Fibroblast of pulmonary artery (primary cell): Measurements from ENCODE around the gene SPDYE2.
"Not testable (repeated sequence)": the region's sequence is repeated elsewhere in the genome, so short reads cannot be mapped to it uniquely, and the experiment has no call there.

ENCODE experiments used
- DNase-seq: peaks from one replicate; pipeline ENCODE4 v3.0.0-alpha.2; 2010; ENCODE audit warnings: low read depth
- H3K4me3 ChIP-seq: replicated peaks from 2 replicates; pipeline ENCODE4 v1.5.1; 2011; ENCODE audit warnings: low read depth, mild to moderate bottlenecking, control low read depth, low read length, moderate library complexity
- TF ChIP-seq, protein P1 (sequence below): IDR thresholded peaks from 2 replicates; pipeline ENCODE4 v1.5.1; 2011; ENCODE audit warnings: mild to moderate bottlenecking, control low read depth, low read length, inconsistent platforms; ENCODE audit errors: missing control alignments

The SPDYE2 gene

DNA sequence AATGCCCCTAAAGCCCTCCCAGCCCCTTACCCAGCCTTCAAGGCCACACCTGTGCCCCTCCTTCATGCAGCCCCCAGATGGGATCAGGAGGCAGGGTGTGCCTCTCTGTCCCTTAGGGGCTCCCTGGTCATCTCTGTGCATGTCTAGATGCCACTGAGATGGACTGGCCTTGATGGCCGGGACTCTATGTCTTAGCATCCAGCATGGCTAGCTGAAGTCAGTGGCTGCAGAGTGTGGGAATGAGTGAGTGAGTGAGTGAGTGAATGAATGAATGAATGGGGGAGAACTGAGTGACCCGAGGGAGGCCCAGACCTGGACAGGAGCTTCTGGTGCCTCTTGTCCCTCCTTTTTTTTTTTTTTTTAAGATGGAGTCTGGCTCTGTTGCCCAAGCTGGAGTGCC is 18.9 kb upstream of the SPDYE2 start:
- H3K4me3 ChIP-seq, DNase-seq: not testable (repeated sequence)

DNA sequence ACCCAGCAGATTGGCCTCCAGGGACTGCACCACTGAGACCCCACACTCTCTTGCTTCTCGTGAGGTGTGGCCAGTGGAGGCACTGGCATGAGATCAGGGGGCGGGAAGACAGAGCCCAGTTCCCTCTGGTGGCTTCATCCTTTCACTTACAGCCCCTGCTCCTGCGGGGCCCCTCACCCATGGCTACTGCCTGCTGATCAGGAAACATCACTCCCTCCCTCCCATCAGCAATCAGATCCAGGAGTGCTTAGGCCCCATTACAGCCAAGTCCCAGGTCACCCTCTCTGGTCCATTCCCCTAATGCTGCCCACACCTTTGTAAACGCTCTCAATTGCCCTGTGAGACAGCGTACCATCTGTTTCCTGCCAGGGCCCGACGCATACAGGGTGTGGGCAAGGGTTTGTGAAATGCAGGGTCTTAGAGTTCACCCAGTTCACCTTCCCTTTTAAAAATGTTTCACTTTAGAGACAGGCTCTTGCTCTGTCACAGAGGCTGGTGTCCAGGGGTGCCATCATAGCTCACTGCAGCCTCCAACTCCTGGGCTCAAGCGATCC is 15.9 kb upstream of the SPDYE2 start:
- not testable (repeated sequence) for DNase-seq, H3K4me3 ChIP-seq

DNA sequence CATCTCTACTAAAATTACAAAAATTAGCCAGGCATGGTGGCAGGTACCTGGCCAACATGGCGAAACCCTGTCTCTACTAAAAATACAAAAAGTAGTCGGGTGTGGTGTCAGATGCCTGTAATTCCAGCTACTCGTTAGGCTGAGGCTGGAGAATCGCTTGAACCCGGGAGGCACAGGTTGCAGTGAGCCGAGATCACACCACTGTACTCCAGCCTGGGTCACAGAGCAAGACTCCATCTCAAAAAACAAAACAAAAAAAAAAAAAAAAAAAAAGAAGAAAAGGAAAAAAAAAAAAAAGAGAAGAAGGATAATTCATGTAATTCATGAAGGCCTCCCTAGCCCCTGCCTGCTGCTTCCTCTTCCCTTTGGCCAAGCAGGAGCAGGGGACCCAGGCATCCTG is 10.4 kb upstream of the SPDYE2 start:
- DNase-seq, H3K4me3 ChIP-seq: not testable (repeated sequence)

GRCh38 chr7:102542083-102542482 is 8.9 kb upstream of the SPDYE2 start:
- H3K4me3 ChIP-seq, DNase-seq: not testable (repeated sequence)

DNA sequence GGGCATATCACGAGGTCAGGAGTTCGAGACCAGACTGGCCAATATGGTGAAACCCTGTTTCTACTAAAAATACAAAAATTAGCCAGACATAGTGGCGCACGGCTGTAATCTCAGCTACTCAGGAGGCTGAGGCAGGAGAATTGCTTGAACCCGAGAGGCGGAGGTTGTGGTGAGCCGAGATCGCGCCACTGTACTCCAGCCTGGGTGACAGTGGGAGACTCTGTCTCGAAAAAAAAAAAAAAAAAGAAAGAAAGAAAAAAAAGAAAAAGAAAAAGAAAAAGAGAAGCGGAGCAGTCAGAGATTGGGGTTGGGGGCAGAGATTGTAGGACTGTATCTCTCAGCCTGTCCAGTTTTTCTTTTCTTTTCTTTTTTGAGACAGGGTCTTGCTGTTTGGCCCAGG is 8.3 kb upstream of the SPDYE2 start:
- not testable (repeated sequence) for H3K4me3 ChIP-seq, DNase-seq

DNA sequence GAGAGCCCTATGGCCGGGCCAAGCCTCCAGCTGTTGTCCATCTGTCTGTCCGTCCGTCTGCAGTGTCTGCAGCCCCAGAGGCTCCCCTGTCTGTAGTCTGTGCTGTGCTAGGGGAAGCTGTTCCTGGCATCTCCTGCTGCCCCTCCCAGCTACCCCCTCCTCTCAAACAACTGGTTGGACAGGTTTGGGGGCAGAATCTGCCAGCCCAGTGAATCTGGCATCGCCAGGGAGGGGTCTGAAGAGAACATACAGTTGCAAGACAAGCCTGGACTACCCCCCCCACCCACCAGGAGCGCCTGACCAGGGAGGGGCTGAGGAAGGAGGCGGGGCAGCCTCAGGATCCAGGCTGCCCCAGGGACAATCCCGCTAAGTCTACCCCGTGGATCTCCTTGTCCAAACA is 7.4 kb upstream of the SPDYE2 start, which contains the start of gene UPK3BL2:
Gene UPK3BL2, minus strand, starts transcription at position 101 of the 400 bp plus-strand sequence. Its CDS starts 60 bp downstream, at position 41.
- not testable (repeated sequence) for H3K4me3 ChIP-seq, DNase-seq

GRCh38 chr7:102544372-102544771 is 6.7 kb upstream of the SPDYE2 start:
- not testable (repeated sequence) for DNase-seq, H3K4me3 ChIP-seq

GRCh38 chr7:102545288-102545687 is 5.7 kb upstream of the SPDYE2 start:
- H3K4me3 ChIP-seq, DNase-seq: not testable (repeated sequence)

DNA sequence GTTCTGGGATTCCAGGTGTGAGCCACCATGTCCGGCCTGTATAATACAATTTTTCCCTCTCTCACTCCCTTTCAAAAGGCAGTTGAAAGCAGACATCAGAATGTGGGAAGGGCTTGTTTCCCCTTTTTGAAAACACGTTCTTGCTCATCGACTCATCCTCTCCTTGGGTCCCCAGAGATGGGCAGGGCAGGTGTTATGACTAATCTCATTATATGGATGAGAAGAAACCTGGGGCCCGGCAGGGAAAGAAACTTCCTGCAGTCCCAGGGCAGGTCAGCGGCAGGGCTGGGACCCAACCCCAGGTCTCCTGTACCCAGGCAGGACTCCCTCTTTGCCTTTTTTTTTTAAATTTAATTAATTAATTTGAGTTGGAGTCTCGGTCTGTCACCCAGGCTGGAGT is 4.7 kb upstream of the SPDYE2 start:
- not testable (repeated sequence) for H3K4me3 ChIP-seq, DNase-seq

DNA sequence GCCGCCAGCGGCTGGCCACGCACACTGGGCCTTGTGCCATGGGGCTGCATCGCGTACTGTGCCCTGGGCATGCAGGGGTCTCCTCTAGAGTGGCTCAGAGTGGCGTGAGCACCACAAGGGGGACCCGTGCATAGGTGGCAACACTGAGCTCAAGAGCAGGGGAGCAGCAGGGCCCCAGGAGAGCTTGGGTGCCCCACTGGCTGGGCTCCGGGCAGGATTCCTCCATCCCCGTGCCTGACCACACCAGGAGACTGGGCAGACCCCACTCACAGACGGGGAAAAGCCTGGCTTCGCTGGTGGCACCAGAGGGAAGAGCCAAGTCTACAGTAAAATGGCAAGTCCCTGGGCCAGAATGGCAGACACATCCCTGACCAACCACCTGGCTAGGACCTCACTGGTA is 17.6 kb downstream of the SPDYE2 start:
- DNase-seq, H3K4me3 ChIP-seq: not testable (repeated sequence)

DNA sequence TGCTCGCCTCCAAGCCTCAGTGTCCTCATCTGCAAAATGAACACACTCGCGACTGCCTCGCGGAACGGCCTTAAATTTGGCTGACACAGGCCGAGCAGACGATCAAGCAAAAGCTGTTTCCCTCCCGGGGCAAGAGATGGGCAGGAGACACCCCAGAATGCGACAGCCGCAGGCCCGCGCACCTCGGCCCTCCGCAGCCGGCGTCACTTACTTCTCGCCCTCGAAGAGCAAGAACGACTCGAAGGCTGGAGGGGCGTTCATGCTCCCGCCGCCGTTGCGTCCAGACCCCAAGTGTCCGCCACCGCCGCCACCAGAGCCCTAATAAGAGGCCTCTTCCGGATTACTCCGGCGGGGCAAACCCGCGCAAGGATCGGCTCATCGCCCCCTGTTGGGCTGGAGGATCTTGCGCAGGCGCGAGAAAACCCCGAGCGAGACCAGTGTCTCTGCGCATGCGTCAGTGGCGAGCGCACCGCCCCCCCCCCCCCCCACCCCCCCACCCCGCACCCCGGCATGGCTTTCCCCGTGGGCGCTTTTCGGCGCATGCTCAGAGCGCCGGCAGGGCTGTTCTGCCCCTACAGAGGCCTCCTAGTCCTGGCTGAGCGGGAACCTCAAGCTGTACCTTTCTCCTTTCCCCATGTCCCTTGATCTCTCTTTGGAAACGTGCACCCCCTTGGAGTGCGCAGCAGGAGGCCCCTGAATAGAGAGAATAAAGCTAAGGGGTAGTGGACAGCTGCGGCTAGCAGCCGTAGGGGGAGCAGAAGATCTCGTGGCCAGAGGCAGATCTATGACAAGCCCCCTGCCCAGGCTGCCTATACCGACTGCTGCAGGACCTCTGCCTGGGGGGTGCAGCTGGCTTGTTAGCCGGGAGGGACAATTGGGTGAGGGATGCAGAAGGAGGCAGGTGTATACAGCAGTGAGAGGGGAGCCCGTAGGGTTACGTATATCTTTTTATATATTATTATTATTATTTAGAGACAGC is 21.5 kb downstream of the SPDYE2 start, which contains the start of gene POLR2J3:
Gene POLR2J3, minus strand, starts transcription at position 323 of the 979 bp plus-strand sequence. Its CDS starts 62 bp downstream, at position 261.
- DNase-seq, result peak; percentile 96
- TF ChIP-seq, protein P1, sequence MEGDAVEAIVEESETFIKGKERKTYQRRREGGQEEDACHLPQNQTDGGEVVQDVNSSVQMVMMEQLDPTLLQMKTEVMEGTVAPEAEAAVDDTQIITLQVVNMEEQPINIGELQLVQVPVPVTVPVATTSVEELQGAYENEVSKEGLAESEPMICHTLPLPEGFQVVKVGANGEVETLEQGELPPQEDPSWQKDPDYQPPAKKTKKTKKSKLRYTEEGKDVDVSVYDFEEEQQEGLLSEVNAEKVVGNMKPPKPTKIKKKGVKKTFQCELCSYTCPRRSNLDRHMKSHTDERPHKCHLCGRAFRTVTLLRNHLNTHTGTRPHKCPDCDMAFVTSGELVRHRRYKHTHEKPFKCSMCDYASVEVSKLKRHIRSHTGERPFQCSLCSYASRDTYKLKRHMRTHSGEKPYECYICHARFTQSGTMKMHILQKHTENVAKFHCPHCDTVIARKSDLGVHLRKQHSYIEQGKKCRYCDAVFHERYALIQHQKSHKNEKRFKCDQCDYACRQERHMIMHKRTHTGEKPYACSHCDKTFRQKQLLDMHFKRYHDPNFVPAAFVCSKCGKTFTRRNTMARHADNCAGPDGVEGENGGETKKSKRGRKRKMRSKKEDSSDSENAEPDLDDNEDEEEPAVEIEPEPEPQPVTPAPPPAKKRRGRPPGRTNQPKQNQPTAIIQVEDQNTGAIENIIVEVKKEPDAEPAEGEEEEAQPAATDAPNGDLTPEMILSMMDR, result peak; percentile 40
- H3K4me3 ChIP-seq, result peak within 1 kb of the TSS; percentile 56

- not testable (repeated sequence) for DNase-seq, H3K4me3 ChIP-seq
Observed at GRCh38 chr7:102574607-102575006, 23.6 kb downstream of the SPDYE2 start.

DNA sequence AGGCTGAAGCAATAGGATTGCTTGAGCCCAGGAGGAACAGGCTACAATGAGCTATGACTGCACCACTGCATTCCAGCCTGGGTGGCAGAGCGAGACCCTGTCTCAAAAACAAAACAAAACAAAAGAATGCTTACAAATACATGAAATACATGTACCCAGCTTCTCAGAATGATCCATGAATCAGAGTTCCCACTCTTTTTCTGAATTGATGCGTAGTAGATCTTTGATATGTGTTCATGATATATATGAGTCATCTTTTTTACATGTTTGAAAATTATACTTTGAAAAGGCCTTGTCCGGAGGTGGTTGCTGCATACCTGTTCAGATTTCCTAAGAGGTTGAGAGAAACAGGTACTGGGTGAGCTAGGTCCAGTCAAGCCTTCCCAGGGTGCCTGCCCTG is 25.3 kb downstream of the SPDYE2 start:
- DNase-seq, H3K4me3 ChIP-seq: not testable (repeated sequence)

- H3K4me3 ChIP-seq, DNase-seq: not testable (repeated sequence)
Observed at GRCh38 chr7:102577315-102578240, 26.6 kb downstream of the SPDYE2 start.

GRCh38 chr7:102578486-102578885 is 27.5 kb downstream of the SPDYE2 start:
- not testable (repeated sequence) for DNase-seq, H3K4me3 ChIP-seq

DNA sequence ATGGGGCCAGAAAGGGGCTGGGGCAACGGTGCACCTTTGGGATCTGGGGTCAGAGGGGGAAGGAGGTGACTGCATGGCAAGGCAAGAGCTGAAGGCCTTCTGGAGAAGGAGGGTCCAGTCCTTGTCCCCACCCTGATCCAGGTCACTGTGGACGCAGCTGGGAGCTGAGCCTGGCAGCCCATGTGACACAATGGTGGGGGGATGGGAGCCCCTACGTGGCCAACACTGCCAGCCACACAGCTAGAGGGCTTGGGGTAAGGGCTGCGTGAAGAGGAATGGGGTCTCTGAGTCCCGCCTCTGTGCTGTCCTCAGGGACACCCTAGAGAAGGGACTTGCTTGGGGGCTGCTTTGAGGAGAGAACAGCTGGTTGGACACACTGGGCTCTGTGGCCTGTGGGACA is 30.7 kb downstream of the SPDYE2 start:
- DNase-seq, result not testable (repeated sequence)

DNA sequence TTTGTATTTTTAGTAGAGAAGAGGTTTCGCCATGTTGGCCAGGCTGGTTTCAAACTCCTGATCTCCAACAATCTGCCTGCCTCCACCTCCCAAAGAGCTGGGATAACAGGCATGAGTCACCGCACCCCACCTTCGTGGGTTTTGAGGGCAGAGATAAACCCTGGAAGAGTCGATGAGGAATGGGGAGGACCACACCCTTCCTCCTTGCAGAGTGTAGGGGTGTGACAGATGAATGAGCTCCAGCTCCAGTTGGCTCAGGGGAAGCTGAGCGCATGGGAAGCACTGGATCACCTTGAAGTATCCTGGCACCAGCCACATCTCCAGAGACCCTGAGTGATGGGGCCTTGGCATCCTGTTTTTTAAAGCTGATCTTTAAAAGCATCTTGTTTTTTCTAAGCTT is 32.5 kb downstream of the SPDYE2 start:
- not testable (repeated sequence) for DNase-seq, H3K4me3 ChIP-seq

More for the DNA sequence above, 30.7 kb downstream of the SPDYE2 start:
- H3K4me3 ChIP-seq, result not testable (repeated sequence)
